Measurements from ENCODE around the gene MYO9B. TPM values are rescaled to one million over a fixed set of nuclear protein-coding genes. Genes with fewer than 3 reads are reported as not detected.

The MYO9B gene
- total RNA-seq, 4 donors from 2014 or later: 102 to 246 (median 151) TPM

GRCh38 chr19:17078920-17079709 lies 3.5 kb downstream of the MYO9B start:
- in situ Hi-C loops (cut with MboI; ENCODE audit: low pct_ligation_motif_present in 1 of 4, low pct_unique_long_range_greater_than_20kb in 1 of 4, low sequenced_read_pairs in 3 of 4): no loop called here
- no peaks in the 10 kb centered on the region for H3K9me3 ChIP-seq
- intact Hi-C loops (cut with DNase I; ENCODE audit: low total_unique reads): loop anchor here (1.0 to 10.0 kb wide), 2 partner anchors 29 to 56 kb away; no protein-coding TSS in a partner anchor
- H3K27me3 ChIP-seq: no peaks in the 10 kb centered on the region
- peaks cover 35 to 70% (median 49%) of the 10 kb centered on the region in 4 donors for H3K4me1 ChIP-seq
- TF ChIP-seq POLR2A (IDR thresholded peaks at IDR 0.05) (no peak), EP300 (IDR thresholded peaks at IDR 0.05; ENCODE audit: low read depth) (no peak), CTCF (IDR thresholded peaks at IDR 0.05) (no peak), POLR2AphosphoS5 (IDR thresholded peaks at IDR 0.05) (no peak)
- no peak for DNase-seq
- H3K4me3 ChIP-seq: peak overlapping the region; percentile 6 to 41 (median 16)
- no peaks in the 10 kb centered on the region for H3K36me3 ChIP-seq
- peak overlapping the region; percentile 90 to 96 (median 94) for H3K27ac ChIP-seq
- WGBS, 2 donors (ENCODE audit: low coverage in 1 of 2): 73% methylated on average over 19 of the region's 19 CpGs; no CpG with 5 or more reads in 1 of the 2 donors

GRCh38 chr19:17079710-17080439 lies 4.3 kb downstream of the MYO9B start:
- in situ Hi-C loops (cut with MboI; ENCODE audit: low pct_ligation_motif_present in 1 of 4, low pct_unique_long_range_greater_than_20kb in 1 of 4, low sequenced_read_pairs in 3 of 4): no loop called here
- peak; percentile 75 for DNase-seq

GRCh38 chr19:17080440-17080801 lies 4.8 kb downstream of the MYO9B start:
- WGBS, 2 donors (ENCODE audit: low coverage in 1 of 2): 77% methylated on average over 4 of the region's 4 CpGs; no CpG with 5 or more reads in 1 of the 2 donors
- Histone ChIP-seq H3K9me3 (no peaks in the 10 kb centered on the region), H3K27me3 (no peaks in the 10 kb centered on the region), H3K36me3 (no peaks in the 10 kb centered on the region), H3K27ac (peak overlapping the region; percentile 90 to 96 (median 94)), H3K4me1 (peaks cover 30 to 62% (median 43%) of the 10 kb centered on the region in 4 donors), H3K4me3 (peak overlapping the region in 2 of 4 donors; percentile 21 to 41)
- in situ Hi-C loops (cut with MboI; ENCODE audit: low pct_ligation_motif_present in 1 of 4, low pct_unique_long_range_greater_than_20kb in 1 of 4, low sequenced_read_pairs in 3 of 4): no loop called here
- intact Hi-C loops (cut with DNase I; ENCODE audit: low total_unique reads): no loop called here
- DNase-seq: no peak
- TF ChIP-seq CTCF (IDR thresholded peaks at IDR 0.05) (no peak), POLR2A (IDR thresholded peaks at IDR 0.05) (no peak), EP300 (IDR thresholded peaks at IDR 0.05; ENCODE audit: low read depth) (no peak), POLR2AphosphoS5 (IDR thresholded peaks at IDR 0.05) (no peak)

More at GRCh38 chr19:17079710-17080439, 4.3 kb downstream of the MYO9B start:
- Histone ChIP-seq H3K4me3 (peak overlapping the region; percentile 6 to 41 (median 16)), H3K36me3 (no peaks in the 10 kb centered on the region), H3K27me3 (no peaks in the 10 kb centered on the region), H3K9me3 (no peaks in the 10 kb centered on the region), H3K27ac (peak overlapping the region; percentile 90 to 96 (median 94)), H3K4me1 (peaks cover 30 to 62% (median 43%) of the 10 kb centered on the region in 4 donors)
- TF ChIP-seq POLR2AphosphoS5 (IDR thresholded peaks at IDR 0.05) (peak in 2 of 3 donors; percentile 27 to 45), CTCF (IDR thresholded peaks at IDR 0.05) (peak; percentile 24 to 73 (median 45)), EP300 (IDR thresholded peaks at IDR 0.05; ENCODE audit: low read depth) (no peak), POLR2A (IDR thresholded peaks at IDR 0.05) (peak; percentile 35)
- intact Hi-C loops (cut with DNase I; ENCODE audit: low total_unique reads): loop anchor here (1.0 to 10.0 kb wide), 2 partner anchors 28 to 55 kb away; no protein-coding TSS in a partner anchor
- WGBS, 2 donors (ENCODE audit: low coverage in 1 of 2): 51% methylated on average over 28 of the region's 28 CpGs; no CpG with 5 or more reads in 1 of the 2 donors
